OCI-LY1 (cell line): Measurements from ENCODE around the gene TATDN2.

ENCODE experiments used
- H2AFZ ChIP-seq: fragments of 200-600 bp; sonication (generic), shearing (Covaris generic); 2 replicates; pipeline ENCODE4 v1.6.0; 2014; ENCODE audit warnings: antibody characterized with exemption, mild to moderate bottlenecking, low read length
- H3F3A ChIP-seq: fragments of 200-600 bp; sonication (generic), shearing (Covaris generic); 2 replicates; pipeline ENCODE4 v1.6.0; 2014; ENCODE audit warnings: mild to moderate bottlenecking, antibody characterized with exemption, low read length, moderate library complexity; ENCODE audit not compliant: insufficient read depth
- H3K27ac ChIP-seq: fragments of 200-600 bp; sonication (generic); 2 replicates; pipeline ENCODE4 v1.5.1; 2014; ENCODE audit warnings: low read length, mixed run types, mild to moderate bottlenecking, low read depth; ENCODE audit not compliant: poor library complexity, severe bottlenecking
- H3K27me3 ChIP-seq: fragments of 200-600 bp; sonication (generic); 2 replicates; pipeline ENCODE4 v1.6.0; 2014; ENCODE audit warnings: antibody characterized with exemption, mild to moderate bottlenecking, low read length, moderate library complexity; ENCODE audit not compliant: insufficient read depth
- H3K36me3 ChIP-seq: fragments of 200-600 bp; sonication (generic); 2 replicates; pipeline ENCODE4 v1.6.1; 2014; ENCODE audit warnings: mild to moderate bottlenecking, antibody characterized with exemption, low read length, moderate library complexity, mixed read lengths; ENCODE audit not compliant: insufficient read depth
- H3K4me1 ChIP-seq: fragments of 200-600 bp; sonication (generic); 2 replicates; pipeline ENCODE4 v1.5.1; 2014; ENCODE audit warnings: mild to moderate bottlenecking, low read length, moderate library complexity; ENCODE audit not compliant: insufficient read depth, severe bottlenecking
- H3K4me2 ChIP-seq: fragments of 200-600 bp; sonication (generic), shearing (Covaris generic); 2 replicates; pipeline ENCODE4 v1.6.1; 2014; ENCODE audit warnings: low read length
- H3K4me3 ChIP-seq: fragments of 200-600 bp; sonication (generic); 2 replicates; pipeline ENCODE4 v1.5.1; 2014; ENCODE audit warnings: low read length, low read depth, mild to moderate bottlenecking, mixed read lengths; ENCODE audit not compliant: poor library complexity, severe bottlenecking
- H3K79me2 ChIP-seq: fragments of 200-600 bp; shearing (Covaris generic); 2 replicates; pipeline ENCODE4 v1.6.1; 2016; ENCODE audit warnings: mixed run types, low read length, mixed read lengths; ENCODE audit not compliant: insufficient read depth
- H3K9ac ChIP-seq: fragments of 200-600 bp; sonication (generic), shearing (Covaris generic); 2 replicates; pipeline ENCODE4 v1.6.1; 2014; ENCODE audit warnings: mild to moderate bottlenecking, low read length, mixed read lengths
- H3K9me2 ChIP-seq: fragments of 200-600 bp; sonication (generic), shearing (Covaris generic); 2 replicates; pipeline ENCODE4 v1.6.1; 2014; ENCODE audit warnings: low read depth, mild to moderate bottlenecking, low read length, mixed read lengths
- H3K9me3 ChIP-seq: fragments of 200-600 bp; shearing (Covaris generic); 2 replicates; pipeline ENCODE4 v1.6.1; 2014; ENCODE audit warnings: low read length, mixed read lengths
- H4K20me1 ChIP-seq: fragments of 200-600 bp; sonication (generic), shearing (Covaris generic); 2 replicates; pipeline ENCODE4 v1.6.0; 2016; ENCODE audit warnings: mild to moderate bottlenecking, low read length; ENCODE audit not compliant: insufficient read depth
- EZH2 ChIP-seq: fragments of 200-600 bp; sonication (generic), shearing (Covaris generic); IDR thresholded peaks from 2 replicates; pipeline ENCODE4 v1.8.0; 2017; ENCODE audit warnings: borderline replicate concordance, mixed run types, mild to moderate bottlenecking, antibody characterized with exemption, low read length, moderate library complexity, mixed read lengths
- TF ChIP-seq, protein P1 (sequence below): fragments of 200-600 bp; sonication (generic), shearing (Covaris generic); IDR thresholded peaks from 2 replicates; pipeline ENCODE4 v1.5.1; 2017; ENCODE audit warnings: mild to moderate bottlenecking, antibody characterized with exemption, low read length, moderate library complexity, mixed read lengths

The TATDN2 gene

DNA sequence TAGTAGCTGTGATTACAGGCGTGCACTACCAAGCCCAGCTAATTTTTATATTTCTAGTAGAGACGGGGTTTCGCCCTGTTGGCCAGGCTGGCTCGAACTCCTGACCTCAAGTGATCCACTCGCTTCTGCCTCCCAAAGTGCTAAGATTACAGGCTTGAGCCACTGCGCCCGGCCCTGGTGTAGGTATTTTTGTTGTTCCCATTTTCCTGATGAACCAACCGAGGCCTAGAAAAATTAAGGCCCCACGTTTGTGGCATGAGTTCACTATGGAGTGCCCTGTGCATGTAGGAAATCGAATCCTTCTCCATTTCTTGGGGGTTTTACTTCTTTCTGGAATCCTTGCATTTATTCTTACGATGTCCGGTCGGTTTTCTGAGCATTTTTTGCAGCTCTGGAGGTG lies 14.3 kb upstream of the TATDN2 start:
- TF ChIP-seq EZH2: no peak
- TF ChIP-seq, protein P1, sequence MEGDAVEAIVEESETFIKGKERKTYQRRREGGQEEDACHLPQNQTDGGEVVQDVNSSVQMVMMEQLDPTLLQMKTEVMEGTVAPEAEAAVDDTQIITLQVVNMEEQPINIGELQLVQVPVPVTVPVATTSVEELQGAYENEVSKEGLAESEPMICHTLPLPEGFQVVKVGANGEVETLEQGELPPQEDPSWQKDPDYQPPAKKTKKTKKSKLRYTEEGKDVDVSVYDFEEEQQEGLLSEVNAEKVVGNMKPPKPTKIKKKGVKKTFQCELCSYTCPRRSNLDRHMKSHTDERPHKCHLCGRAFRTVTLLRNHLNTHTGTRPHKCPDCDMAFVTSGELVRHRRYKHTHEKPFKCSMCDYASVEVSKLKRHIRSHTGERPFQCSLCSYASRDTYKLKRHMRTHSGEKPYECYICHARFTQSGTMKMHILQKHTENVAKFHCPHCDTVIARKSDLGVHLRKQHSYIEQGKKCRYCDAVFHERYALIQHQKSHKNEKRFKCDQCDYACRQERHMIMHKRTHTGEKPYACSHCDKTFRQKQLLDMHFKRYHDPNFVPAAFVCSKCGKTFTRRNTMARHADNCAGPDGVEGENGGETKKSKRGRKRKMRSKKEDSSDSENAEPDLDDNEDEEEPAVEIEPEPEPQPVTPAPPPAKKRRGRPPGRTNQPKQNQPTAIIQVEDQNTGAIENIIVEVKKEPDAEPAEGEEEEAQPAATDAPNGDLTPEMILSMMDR: no peak
- no peaks in the 10 kb centered on the region for H3K4me1 ChIP-seq
- H3K4me3 ChIP-seq: no peak overlapping the region
- H3K79me2 ChIP-seq: no peaks in the 10 kb centered on the region
- H3K4me2 ChIP-seq: no peak overlapping the region
- no peak overlapping the region for H2AFZ ChIP-seq
- H3K27ac ChIP-seq: no peak overlapping the region
- H4K20me1 ChIP-seq: no peaks in the 10 kb centered on the region
- H3F3A ChIP-seq: no peaks in the 10 kb centered on the region
- H3K9me2 ChIP-seq: no peaks in the 10 kb centered on the region
- H3K36me3 ChIP-seq: peaks cover 71% of the 10 kb centered on the region
- no peaks in the 10 kb centered on the region for H3K9me3 ChIP-seq
- H3K27me3 ChIP-seq: no peaks in the 10 kb centered on the region
- no peak overlapping the region for H3K9ac ChIP-seq

DNA sequence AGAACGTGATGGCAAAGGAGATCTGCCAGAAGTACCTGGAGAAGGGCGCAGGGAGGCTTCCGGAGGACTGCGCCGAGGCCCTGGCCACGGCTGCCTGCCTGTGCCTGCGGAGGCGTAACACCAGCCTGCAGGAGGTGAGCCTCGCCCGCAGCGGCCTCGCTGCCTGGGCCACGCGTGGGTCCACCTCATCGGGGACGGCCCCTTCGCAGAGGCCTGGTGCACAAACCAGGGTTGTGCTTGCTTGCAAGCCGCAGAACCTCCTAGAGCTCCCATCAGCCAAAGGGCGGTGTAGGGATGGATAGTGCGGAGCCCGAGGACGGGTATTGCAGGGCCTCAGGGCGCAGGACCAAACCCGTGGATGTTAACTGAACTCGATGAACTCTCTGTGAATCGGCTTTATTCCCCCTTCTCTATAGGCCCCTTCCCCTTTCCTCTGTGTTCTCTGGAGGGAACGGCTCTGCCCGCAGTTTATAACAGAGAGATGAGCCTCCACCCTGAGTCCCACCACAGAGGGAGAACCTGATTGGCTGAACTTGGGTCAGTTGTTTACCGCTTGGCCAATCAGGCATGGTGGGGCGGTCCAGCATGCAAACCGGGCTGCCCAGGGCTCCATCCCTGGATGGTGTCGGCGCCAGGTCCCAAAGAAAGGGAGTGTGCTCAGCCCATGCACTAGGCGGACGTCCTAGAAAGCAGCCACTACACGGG lies 13.6 kb upstream of the TATDN2 start:
- Histone ChIP-seq H2AFZ (no peak overlapping the region), H3K9me2 (no peaks in the 10 kb centered on the region), H3K4me1 (no peaks in the 10 kb centered on the region), H3K9me3 (no peaks in the 10 kb centered on the region), H3K9ac (no peak overlapping the region), H4K20me1 (no peaks in the 10 kb centered on the region), H3K27me3 (no peaks in the 10 kb centered on the region), H3F3A (no peaks in the 10 kb centered on the region), H3K27ac (no peak overlapping the region), H3K79me2 (no peaks in the 10 kb centered on the region), H3K36me3 (peaks cover 71% of the 10 kb centered on the region), H3K4me3 (no peak overlapping the region), H3K4me2 (no peak overlapping the region)
- TF ChIP-seq EZH2: no peak
- TF ChIP-seq, protein P1: no peak

DNA sequence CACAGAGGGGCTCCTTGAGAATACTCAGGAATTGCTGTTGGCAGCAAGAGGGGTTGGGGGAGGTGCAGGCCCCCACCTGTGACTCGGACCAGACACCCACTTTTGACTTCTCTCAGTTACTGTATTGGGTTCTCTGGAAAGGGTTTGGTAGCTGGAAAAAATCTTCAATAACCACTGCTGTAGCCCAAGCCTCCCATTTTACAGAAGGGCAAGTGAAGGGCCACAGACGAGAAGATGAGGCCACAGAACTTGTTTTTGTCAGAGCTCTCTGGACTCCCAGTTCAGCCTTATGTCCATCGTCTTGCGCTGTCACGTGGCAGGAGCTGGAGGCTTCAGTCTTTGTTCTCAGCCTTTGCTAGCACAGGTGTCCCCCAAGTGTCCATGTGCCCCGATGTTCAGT lies 12.7 kb upstream of the TATDN2 start:
- H3K4me1 ChIP-seq: no peaks in the 10 kb centered on the region
- no peaks in the 10 kb centered on the region for H3K9me2 ChIP-seq
- H3F3A ChIP-seq: no peaks in the 10 kb centered on the region
- TF ChIP-seq EZH2: no peak
- TF ChIP-seq, protein P1: no peak
- no peaks in the 10 kb centered on the region for H3K79me2 ChIP-seq
- H4K20me1 ChIP-seq: no peaks in the 10 kb centered on the region
- no peaks in the 10 kb centered on the region for H3K27me3 ChIP-seq
- no peak overlapping the region for H3K4me3 ChIP-seq
- no peak overlapping the region for H3K4me2 ChIP-seq
- H3K9me3 ChIP-seq: no peaks in the 10 kb centered on the region
- H3K9ac ChIP-seq: no peak overlapping the region
- H3K27ac ChIP-seq: no peak overlapping the region
- H2AFZ ChIP-seq: no peak overlapping the region
- peaks cover 66% of the 10 kb centered on the region for H3K36me3 ChIP-seq
